ENCODE data around the gene SATB1.

SATB1 gene

DNA sequence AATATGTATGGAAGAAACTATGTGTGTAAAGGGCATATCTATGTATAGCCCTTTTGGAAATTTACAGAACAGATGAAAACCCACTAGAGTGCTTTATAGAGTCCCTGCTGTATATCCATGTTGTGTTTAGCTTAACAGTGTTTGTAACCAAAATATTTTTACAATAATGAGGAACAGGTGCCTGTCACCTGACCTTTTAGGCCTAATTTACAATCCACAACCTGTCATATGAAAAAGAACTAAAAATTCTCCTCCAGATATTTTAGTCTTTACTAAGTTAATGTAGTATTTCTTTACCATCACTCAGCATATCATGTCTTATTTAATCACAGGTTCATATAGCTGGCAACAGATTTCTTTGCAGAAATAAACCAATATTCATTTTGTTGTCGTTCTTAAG lies 16.4 kb upstream of the SATB1 start:
- Histone ChIP-seq H3K4me1 (ENCODE audit: insufficient read depth, low read length) (no peaks in the 10 kb centered on the region; the same call in none of the 2 replicates), H3K9me3 (ENCODE audit: control insufficient read depth, insufficient read depth, low read length) (no peaks in the 10 kb centered on the region), H3K36me3 (ENCODE audit: insufficient read depth, low read length) (no peaks in the 10 kb centered on the region), H3K9ac (ENCODE audit: low read depth, low read length) (no peak overlapping the region)

- H3K9ac ChIP-seq (ENCODE audit: low read depth, low read length) = no peak overlapping the region
- H3K9me3 ChIP-seq (ENCODE audit: control insufficient read depth, insufficient read depth, low read length) = no peaks in the 10 kb centered on the region
- H3K4me1 ChIP-seq (ENCODE audit: insufficient read depth, low read length) = no peaks in the 10 kb centered on the region; the same call in none of the 2 replicates
- H3K36me3 ChIP-seq (ENCODE audit: insufficient read depth, low read length) = no peaks in the 10 kb centered on the region
Observed at GRCh38 chr3:18440066-18440722, 15.1 kb upstream of the SATB1 start.

DNA sequence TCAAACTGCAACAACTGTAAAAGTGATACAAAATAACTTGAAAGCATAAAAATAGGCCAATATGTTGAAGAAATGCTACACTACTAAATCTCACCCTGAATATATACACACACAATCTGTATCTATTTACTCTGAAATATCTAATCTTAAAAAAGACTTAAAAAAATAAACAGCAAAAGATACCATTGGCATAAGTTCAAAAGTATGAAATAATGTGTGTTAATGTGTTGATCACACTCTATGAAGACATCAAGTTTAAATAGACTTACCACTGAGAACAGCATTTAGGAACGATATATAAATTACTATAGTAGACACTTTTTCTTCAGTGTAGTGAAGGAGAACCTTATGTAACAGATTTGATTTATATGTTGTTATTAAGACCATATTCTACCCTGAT lies 14.1 kb upstream of the SATB1 start:
- H3K9me3 ChIP-seq (ENCODE audit: control insufficient read depth, insufficient read depth, low read length) = no peaks in the 10 kb centered on the region
- H3K9ac ChIP-seq (ENCODE audit: low read depth, low read length) = no peak overlapping the region
- H3K4me1 ChIP-seq (ENCODE audit: insufficient read depth, low read length) = no peaks in the 10 kb centered on the region; the same call in none of the 2 replicates
- no peaks in the 10 kb centered on the region for H3K36me3 ChIP-seq (ENCODE audit: insufficient read depth, low read length)

- Histone ChIP-seq H3K9me3 (ENCODE audit: control insufficient read depth, insufficient read depth, low read length) (no peaks in the 10 kb centered on the region), H3K36me3 (ENCODE audit: insufficient read depth, low read length) (no peaks in the 10 kb centered on the region), H3K9ac (ENCODE audit: low read depth, low read length) (no peak overlapping the region), H3K4me1 (ENCODE audit: insufficient read depth, low read length) (no peaks in the 10 kb centered on the region; the same call in none of the 2 replicates)
Observed at GRCh38 chr3:18438586-18438985, 13.4 kb upstream of the SATB1 start.

DNA sequence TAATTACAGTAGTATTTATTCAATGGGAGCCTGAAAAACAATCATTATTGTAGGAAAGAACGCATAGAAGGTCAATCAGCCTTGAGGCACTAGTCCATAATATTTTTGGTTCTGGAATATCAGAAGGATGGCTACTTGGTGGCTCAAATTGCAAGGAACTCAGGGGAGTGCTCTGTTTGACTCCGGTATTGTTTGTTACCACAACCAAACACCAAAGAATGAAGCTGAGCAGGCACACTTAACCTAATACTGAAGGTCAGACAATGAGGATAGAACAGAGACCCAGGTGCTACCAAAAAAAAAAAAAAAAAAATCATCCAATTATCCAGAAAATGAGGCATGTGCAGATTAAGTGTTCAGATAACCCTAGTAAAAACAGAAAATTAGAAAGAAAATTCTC lies 11.1 kb upstream of the SATB1 start:
- H3K36me3 ChIP-seq (ENCODE audit: insufficient read depth, low read length) = no peaks in the 10 kb centered on the region
- no peak overlapping the region for H3K9ac ChIP-seq (ENCODE audit: low read depth, low read length)
- no peaks in the 10 kb centered on the region; the same call in 1 of the 2 replicates for H3K4me1 ChIP-seq (ENCODE audit: insufficient read depth, low read length)
- no peaks in the 10 kb centered on the region for H3K9me3 ChIP-seq (ENCODE audit: control insufficient read depth, insufficient read depth, low read length)

DNA sequence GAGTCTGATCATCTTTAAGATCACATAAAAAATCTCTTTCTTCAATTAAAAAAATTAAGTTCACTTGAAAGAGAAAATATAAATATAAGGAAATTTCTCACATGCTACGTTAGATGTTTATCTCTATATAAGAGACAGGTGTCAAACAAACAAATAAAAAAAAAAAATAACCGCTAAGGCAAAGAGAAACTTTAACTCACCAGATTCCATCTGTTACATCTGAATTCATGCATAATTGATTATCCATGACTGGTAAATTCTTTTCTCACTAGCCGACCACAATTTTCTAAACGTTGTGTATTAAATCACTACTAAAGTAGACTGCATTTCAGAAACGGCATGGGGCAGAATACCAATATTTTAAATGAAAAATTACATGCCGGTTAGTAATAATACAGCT lies 9.6 kb upstream of the SATB1 start:
- no peaks in the 10 kb centered on the region for H3K36me3 ChIP-seq (ENCODE audit: insufficient read depth, low read length)
- H3K9me3 ChIP-seq (ENCODE audit: control insufficient read depth, insufficient read depth, low read length) = no peaks in the 10 kb centered on the region
- H3K4me1 ChIP-seq (ENCODE audit: insufficient read depth, low read length) = no peaks in the 10 kb centered on the region; the same call in 1 of the 2 replicates
- no peak overlapping the region for H3K9ac ChIP-seq (ENCODE audit: low read depth, low read length)

- no peaks in the 10 kb centered on the region; the same call in 1 of the 2 replicates for H3K4me1 ChIP-seq (ENCODE audit: insufficient read depth, low read length)
- no peaks in the 10 kb centered on the region for H3K36me3 ChIP-seq (ENCODE audit: insufficient read depth, low read length)
- no peak overlapping the region for H3K9ac ChIP-seq (ENCODE audit: low read depth, low read length)
- no peaks in the 10 kb centered on the region for H3K9me3 ChIP-seq (ENCODE audit: control insufficient read depth, insufficient read depth, low read length)
Observed at GRCh38 chr3:18432752-18433151, 7.6 kb upstream of the SATB1 start.

DNA sequence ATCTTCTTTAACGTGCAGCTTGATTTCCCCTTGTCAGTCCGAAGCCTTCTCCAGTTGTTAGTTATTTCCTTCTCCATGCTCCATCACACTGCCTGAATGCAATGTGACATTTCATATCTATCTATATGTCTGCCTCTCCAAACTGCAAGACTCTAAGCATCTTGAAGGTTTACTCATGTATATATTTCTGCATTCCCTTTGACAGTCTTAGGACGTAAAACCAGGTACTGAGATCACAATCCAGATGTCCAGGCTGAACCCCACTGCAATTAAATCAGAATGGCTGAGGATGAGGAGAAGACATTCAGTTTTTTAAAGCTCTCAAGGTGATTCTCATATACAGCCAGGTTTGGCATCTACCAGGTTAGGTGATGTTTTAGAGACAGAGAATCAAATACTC lies 6.1 kb upstream of the SATB1 start:
- H3K4me1 ChIP-seq (ENCODE audit: insufficient read depth, low read length) = no peaks in the 10 kb centered on the region; the same call in 1 of the 2 replicates

GRCh38 chr3:18428991-18429745 lies 4.0 kb upstream of the SATB1 start:
- no peaks in the 10 kb centered on the region; the same call in 1 of the 2 replicates for H3K4me1 ChIP-seq (ENCODE audit: insufficient read depth, low read length)
- H3K9ac ChIP-seq (ENCODE audit: low read depth, low read length) = no peak overlapping the region
- H3K9me3 ChIP-seq (ENCODE audit: control insufficient read depth, insufficient read depth, low read length) = no peaks in the 10 kb centered on the region
- no peaks in the 10 kb centered on the region for H3K36me3 ChIP-seq (ENCODE audit: insufficient read depth, low read length)

More for the DNA sequence above, 6.1 kb upstream of the SATB1 start:
- Histone ChIP-seq H3K9me3 (ENCODE audit: control insufficient read depth, insufficient read depth, low read length) (no peaks in the 10 kb centered on the region), H3K9ac (ENCODE audit: low read depth, low read length) (no peak overlapping the region), H3K36me3 (ENCODE audit: insufficient read depth, low read length) (no peaks in the 10 kb centered on the region)

DNA sequence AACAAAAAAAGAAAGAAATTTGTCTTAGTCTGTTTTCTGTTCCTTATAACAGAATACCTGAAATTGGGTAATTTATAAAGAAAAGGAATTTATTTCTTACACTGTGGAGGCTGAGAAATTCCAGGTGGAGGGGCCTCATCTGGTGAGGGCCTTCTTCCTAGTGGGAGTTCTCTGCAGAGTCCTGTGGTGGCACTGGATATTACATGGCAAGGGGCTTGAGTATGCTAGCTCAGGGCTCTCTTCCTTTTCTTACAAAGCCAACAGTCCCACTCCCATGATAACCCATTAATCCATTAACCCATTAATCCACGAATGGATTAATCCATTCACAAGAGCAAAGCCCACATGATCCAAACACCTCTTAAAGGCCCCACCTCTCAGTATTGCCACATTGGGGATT lies 2.9 kb upstream of the SATB1 start:
- Histone ChIP-seq H3K4me1 (ENCODE audit: insufficient read depth, low read length) (peaks cover 2% of the 10 kb centered on the region; the same call in 1 of the 2 replicates), H3K36me3 (ENCODE audit: insufficient read depth, low read length) (no peaks in the 10 kb centered on the region), H3K9me3 (ENCODE audit: control insufficient read depth, insufficient read depth, low read length) (no peaks in the 10 kb centered on the region), H3K9ac (ENCODE audit: low read depth, low read length) (no peak overlapping the region)

- Histone ChIP-seq H3K36me3 (ENCODE audit: insufficient read depth, low read length) (no peaks in the 10 kb centered on the region), H3K9me3 (ENCODE audit: control insufficient read depth, insufficient read depth, low read length) (no peaks in the 10 kb centered on the region), H3K9ac (ENCODE audit: low read depth, low read length) (0 out of 2 replicates have a peak overlapping the region, but pooled peaks have one; percentile 80), H3K4me1 (ENCODE audit: insufficient read depth, low read length) (peaks cover 8% of the 10 kb centered on the region; the same call in 1 of the 2 replicates)
Observed at GRCh38 chr3:18426597-18427193, 1.6 kb upstream of the SATB1 start.

DNA sequence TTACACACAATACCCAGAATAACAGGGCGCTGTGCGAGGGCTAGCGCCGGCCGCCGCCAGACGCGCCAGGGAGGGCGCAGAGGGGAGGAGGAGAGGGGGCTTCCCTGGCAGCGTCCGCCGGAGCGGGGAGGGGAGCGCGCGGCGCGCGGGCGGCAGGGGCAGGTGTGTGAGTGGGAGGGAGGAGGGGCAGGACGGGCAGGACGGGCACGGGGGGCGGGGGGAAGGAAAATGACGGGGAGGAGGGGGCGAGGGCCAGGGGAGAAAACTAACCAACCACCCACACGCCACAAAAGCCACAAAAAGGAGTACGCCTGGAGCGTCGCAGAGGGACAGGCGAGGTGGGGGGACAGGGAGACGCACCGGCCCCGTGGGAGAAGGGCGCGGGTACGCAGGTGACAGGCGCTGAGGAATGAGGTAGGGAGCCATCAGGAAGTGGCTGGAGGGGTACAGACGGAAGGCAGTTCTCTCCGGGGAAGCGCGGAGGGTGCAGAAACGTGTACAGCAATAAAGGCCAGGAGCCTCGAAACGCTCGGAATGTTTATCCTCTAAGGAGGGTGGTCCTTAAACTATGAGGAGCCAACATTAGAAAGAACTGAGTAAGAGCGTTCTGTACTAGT lies 610 bp upstream of the SATB1 start:
- Histone ChIP-seq H3K9ac (ENCODE audit: low read depth, low read length) (peak overlapping the region; percentile 83), H3K4me1 (ENCODE audit: insufficient read depth, low read length) (peaks cover 8% of the 10 kb centered on the region; the same call in 1 of the 2 replicates), H3K9me3 (ENCODE audit: control insufficient read depth, insufficient read depth, low read length) (no peaks in the 10 kb centered on the region), H3K36me3 (ENCODE audit: insufficient read depth, low read length) (no peaks in the 10 kb centered on the region)

GRCh38 chr3:18424213-18424728 lies 868 bp downstream of the SATB1 start:
- H3K4me1 ChIP-seq (ENCODE audit: insufficient read depth, low read length) = peaks cover 8% of the 10 kb centered on the region; the same call in 1 of the 2 replicates
- H3K9ac ChIP-seq (ENCODE audit: low read depth, low read length) = peak overlapping the region; percentile 83
- H3K9me3 ChIP-seq (ENCODE audit: control insufficient read depth, insufficient read depth, low read length) = no peaks in the 10 kb centered on the region
- H3K36me3 ChIP-seq (ENCODE audit: insufficient read depth, low read length) = no peaks in the 10 kb centered on the region
